GM21528 (cell line): ENCODE measurements around the gene ARL16.

ENCODE experiments used
- ATAC-seq: cut with Tn5 transposase; IDR thresholded peaks from one replicate; pipeline ENCODE4 v1.9.1; 2021; ENCODE audit warnings: mild to moderate bottlenecking, moderate library complexity; ENCODE audit not compliant: unreplicated experiment, low FRiP score

The ARL16 gene

DNA sequence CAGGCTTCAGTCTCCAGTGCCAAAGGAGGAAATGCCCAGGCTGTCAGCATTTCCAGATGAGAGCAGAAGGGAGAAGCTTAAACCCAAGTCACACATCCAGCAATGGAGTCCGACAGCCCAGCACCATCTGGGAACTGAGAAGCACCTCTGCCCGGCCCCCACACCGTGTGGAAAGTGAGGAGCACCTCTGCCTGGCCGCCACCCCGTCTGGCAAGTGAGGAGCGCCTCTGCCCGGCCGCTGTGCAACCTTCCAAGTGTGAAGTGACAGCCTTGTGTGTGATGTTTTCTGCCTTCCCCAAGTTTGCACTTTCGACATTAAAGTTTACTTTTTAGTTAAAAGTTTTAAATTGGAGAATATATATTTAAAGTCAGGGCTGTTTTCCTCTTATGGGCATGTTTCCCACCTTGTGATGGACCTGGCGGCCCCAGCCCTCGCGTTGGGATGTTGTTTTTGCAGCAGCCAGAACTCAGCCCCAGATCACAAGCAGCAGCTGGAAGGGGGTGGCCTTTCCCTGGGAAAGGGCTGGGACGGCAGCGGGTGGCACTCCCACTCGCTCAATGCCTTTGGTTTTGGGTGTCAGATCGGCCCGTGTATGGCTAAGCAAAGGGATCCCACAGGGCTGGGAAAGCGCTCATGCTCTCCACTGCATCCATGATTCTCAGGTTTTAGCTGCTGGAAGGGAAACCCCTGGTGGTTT lies 9.9 kb downstream of the ARL16 start:
- no peak for ATAC-seq

GRCh38 chr17:81672954-81673353 lies 10.6 kb downstream of the ARL16 start:
- ATAC-seq: no peak

GRCh38 chr17:81672504-81672903 lies 11.1 kb downstream of the ARL16 start:
- no peak for ATAC-seq

DNA sequence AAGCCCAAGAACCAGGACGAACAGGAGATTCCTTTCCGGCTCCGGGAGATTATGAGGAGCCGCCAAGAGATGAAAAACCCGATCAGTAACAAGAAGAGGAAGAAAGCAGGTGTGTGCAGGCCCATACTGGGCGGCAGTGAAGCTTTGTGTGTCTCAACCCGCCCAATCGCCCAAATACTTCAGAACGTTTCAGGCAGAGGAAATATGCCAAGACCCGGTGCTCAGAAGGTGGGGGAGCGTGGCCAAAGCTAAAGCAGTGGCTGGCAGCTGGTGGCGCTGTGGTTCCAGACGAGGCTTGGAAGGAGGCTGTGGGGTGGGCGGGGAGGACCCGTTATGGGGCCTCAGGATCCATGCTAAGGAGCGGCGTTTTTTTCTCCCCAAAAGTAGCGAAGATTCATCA lies 15.8 kb downstream of the ARL16 start:
- no peak for ATAC-seq

DNA sequence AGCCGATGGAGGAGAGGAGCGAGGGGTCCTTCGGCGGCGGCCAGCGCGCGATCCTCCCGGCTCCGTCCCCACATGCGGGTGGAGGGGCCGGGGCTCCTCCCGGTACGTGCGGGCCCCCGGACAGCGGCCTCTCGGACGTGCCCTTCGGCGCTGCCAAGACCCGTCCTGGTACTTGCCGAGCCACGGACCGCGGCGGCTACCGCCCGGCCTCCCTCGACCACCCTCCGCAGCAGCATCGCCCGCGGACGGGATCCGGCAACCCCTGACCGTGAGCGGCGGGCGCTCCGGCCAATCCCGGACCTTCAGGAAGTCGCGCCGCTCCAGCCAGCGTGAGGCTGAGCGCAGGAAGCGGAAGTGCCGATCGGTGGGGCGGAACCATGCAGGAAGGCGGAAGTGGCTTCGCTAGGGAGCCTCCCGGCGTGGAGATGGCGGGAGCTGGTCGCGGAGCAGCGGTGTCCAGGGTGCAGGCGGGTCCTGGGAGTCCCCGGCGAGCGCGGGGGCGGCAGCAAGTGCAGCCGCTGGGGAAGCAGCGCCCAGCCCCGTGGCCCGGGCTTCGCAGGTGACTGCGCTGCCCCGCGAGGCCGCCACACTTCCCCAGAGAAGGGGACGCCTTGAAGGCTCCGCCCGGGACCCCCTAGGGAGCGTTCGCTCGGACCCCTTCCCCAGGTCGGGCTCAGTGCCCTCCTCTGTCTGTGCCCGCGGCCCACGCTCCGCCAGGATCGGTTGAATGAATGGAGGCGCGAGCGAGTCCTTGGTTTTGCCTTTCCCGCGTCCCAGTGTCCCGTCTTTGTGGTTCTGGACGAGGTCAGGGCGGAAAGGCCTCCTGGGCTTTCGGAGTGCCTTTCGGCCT lies 17.0 kb downstream of the ARL16 start, which contains the start of the genes CCDC137 and OXLD1:
TSS of gene CCDC137 (plus strand) at position 396 of the 850 bp plus-strand sequence. CDS start at position 426, 30 bp downstream.
TSS of gene OXLD1 (minus strand) at position 264 of the 850 bp plus-strand sequence. CDS start at position 236, 28 bp downstream.
- peak; percentile 88 for ATAC-seq

DNA sequence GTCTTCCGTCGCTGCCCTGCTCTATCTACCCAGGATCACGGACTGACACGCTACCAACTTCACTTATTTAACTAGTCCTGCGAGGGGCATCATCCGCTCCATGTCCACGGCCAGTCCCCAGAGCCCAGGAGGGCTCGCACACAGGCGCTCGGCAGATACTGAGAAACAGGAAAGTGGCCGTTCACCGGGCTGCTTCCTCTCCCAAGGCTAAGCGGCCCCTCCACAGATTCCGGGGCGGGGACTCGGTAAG lies 17.6 kb downstream of the ARL16 start:
- ATAC-seq: peak; percentile 28

DNA sequence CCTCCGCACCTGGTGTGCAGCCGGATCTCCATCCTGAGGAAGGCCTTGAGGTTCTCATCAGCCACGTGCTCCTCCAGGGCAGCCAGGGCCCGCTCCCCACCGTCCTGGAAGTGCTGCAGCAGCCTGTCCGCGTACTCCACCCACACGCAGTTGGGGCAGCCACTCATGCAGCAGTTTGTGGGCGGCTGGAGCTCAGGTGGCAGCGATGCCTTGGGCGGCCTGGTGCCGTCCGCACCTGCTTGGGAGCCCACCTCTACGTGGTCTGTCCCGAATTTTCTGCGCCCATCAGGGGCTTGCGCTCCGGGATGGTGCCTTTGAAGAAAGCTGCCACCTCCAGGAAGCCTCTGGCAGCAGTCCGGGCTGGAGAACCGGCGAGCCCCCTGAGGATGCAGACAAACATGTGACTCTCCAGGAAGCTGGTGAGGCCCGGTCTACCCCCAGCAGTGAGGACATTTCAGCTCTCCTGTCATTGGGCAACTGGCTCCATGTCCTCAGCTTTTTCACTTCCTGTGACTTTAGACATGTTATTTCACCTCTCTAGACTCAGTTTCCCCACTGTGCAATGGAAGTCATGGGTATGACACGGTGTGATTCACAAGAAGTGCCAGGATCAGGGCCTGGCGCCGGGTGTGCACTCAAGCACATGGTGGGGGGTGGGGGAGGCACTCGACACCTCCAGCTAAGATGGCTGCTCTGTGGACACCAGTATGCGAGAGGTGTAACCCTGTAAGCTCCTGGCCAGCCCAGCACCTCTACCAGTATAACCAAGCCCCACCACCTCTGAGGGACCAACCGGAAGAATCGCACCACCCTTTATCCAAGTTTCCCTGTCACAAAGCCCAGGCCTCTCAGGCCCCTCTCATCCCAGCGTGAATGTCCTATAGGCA lies 18.1 kb downstream of the ARL16 start:
- peak; percentile 25 for ATAC-seq

DNA sequence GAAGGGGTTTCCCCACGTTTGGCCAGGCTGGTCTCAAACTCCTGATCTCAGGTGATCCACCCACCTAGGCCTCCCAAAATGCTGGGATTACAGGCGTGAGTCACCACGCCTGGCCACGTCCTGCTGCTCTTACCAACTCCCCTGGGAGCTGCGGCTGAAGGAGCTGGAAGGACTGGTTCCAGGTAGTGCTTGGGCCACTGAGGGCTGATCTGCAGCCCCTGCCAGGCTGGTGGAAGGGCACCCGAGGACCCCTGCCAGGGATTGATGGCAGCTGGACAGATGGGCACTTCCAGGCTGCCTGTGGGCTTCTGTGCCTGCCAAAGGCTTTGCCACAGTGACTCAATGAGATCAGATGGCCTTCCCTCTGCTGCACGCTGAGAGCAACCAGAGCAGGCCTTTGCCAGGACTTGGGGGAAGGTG lies 19.5 kb downstream of the ARL16 start:
- ATAC-seq: no peak

DNA sequence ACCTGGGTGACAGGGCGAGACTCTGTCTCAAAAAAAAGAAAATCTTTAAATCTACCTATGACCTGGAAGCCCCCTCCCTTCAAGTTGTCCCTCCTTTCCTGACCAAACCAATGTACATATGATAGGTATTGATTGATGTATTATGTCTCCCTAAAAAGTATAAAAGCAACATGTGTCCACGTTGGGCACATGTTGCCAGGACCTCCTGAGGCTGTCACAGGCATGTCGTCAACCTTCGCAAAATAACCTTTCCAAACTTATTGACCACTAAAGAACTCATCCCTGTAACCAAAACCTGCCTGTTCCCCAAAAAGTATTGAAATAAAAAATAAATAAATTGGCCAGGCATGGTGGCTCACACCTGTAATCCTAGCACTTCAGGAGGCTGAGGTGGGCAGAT lies 21.6 kb downstream of the ARL16 start:
- no peak for ATAC-seq

- no peak for ATAC-seq
Measured at GRCh38 chr17:81660441-81660840, 23.2 kb downstream of the ARL16 start.

- no peak for ATAC-seq
Measured at GRCh38 chr17:81659038-81659437, 24.6 kb downstream of the ARL16 start.

- ATAC-seq: no peak
Measured at GRCh38 chr17:81656835-81657234, 26.8 kb downstream of the ARL16 start.

- no peak for ATAC-seq
Measured at GRCh38 chr17:81656118-81656743, 27.4 kb downstream of the ARL16 start, which contains the start of gene PDE6G. Gene PDE6G (minus strand): TSS chr17:81656542. CDS start chr17:81653305, 3,237 bp downstream.

GRCh38 chr17:81655378-81656117 lies 28.0 kb downstream of the ARL16 start:
- ATAC-seq: no peak

DNA sequence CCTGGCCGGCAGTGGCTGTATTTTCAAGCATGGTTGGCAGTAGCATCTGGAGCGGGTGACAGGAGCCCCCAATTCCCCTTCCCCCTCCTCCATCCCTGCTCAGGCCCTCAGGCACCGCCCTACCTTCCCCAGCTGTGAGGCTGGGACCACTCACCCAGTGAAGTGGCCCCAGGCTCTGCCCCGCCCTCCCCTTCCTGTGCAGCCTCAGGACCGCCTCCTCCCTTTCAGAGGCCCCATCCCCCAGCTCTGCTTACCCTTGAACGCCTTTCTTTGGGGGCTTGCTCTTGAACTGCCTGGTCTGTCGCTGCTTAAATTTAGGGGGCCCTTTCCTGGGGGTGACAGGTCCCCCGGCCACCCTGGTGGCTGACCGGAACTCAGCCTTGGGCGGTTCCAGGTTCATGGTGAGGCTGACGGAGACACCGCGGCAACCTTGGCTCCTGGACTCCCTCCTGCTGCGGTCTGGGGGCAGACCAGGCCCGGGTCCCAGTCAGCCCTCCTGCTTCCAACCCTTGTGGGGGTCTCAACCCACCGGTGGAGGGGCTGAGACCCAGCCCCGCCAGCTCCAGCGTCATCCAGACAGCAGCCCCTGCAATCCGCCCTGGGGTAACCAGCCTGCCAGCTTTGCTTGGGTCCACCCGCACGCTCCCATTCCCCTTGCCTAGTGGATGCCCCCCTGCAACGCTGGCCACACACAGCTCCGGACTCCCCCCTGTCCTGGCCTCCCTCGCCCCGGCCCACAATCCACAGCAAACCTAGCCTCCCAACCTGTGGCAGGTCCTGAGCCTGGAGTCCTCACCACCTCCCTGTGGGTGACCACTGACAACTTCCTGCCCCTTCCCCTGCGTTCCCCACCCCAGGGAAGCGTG lies 30.5 kb downstream of the ARL16 start:
- no peak for ATAC-seq

DNA sequence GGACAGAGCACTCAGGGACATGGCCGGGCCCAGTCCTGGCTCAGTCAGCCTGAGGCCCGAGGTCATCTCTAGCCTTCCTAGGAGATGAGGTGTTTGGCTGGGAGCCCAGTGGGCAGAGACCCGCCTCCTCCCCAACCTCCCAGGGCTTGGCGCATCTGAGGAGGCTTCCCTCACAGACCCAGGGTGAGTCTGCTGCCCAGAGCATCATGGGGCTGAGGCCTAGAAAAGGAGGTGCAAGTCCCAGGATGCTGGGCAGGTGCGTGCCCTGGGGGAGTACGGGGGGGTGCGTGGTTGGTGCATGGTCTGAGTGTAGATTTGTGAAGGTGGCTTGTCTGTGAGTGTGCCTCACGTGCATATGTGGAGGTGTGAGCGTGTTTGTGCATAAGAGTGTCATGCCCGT lies 31.9 kb downstream of the ARL16 start:
- ATAC-seq: no peak

DNA sequence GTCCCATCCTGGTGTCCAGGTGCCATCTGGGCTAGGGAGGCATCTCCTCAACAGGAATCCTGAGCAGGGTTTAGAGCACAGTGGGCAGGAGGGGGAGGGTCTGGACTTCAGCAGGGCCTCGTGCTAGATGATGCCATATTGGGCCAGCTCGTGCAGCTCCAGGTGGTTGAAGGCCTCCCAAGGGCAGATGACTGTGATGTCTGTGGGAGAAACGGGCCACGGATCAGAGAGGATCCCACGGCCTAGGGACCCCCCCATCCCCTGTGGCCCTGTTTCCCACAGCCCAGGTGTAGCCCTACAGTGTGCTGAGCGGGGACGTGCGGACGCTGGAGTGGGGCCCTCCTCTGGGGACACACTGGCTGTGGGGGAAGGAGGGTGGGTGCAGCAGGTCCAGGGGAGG lies 32.6 kb downstream of the ARL16 start:
- no peak for ATAC-seq

DNA sequence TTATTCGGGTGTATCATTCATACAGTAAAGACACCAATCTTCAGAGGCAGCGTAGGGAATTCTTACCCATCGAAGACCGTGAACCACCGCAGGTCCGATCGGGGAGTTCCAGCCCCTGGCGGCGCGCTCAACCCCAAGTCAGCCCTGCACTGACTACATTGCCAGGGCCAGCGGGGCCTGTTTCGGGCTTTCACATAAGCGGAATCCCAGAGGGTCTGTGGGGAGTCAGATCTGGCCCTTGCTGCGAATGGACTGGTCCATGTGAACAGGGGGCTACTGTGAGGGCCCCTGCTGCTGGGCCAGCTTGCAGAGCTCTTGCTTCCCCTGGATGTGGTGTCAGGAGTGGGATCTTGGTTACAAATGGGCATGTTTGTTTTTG lies 34.9 kb downstream of the ARL16 start:
- ATAC-seq: no peak
